Spleen (tissue), 7 donors: ENCODE results near the gene SLC35B4.

ENCODE experiments used
- POLR2A ChIP-seq, 3 donors: fragments of 450-650 bp; IDR thresholded peaks; one replicate each; pipeline ENCODE4 v1.5.1; 2017; ENCODE audit warnings: antibody characterized with exemption in 3 of 3, mild to moderate bottlenecking in 1 of 3
- POLR2AphosphoS5 ChIP-seq, 3 donors: sonication (generic); formaldehyde crosslinking; IDR thresholded peaks; one replicate each; pipeline ENCODE4 v1.5.1; 2017; ENCODE audit warnings: antibody characterized with exemption in 3 of 3
- TF ChIP-seq, protein P1 (sequence below), 11 experiments: fragments of 200-600 bp in 7 of 11; fragments of 450-650 bp in 4 of 11; sonication (generic) in 4 of 11; IDR thresholded peaks in 8 of 11; conservative IDR thresholded peaks in 3 of 11; 1 replicate in 7 of 11; 2 replicates in 4 of 11; pipeline versions ENCODE4 v1.4.0 to v1.8.0; 2016 to 2021; ENCODE audit warnings: antibody characterized with exemption in 11 of 11, inconsistent platforms in 4 of 11, mild to moderate bottlenecking in 1 of 11
- donor health status: DM: no; HTN: no; CAD: no; lungs with moderate emphysema.
- donor health status: DM: no; HTN: no; CAD: no.
- donor health status: DM: no; HTN: no; CAD: no.

DNA sequence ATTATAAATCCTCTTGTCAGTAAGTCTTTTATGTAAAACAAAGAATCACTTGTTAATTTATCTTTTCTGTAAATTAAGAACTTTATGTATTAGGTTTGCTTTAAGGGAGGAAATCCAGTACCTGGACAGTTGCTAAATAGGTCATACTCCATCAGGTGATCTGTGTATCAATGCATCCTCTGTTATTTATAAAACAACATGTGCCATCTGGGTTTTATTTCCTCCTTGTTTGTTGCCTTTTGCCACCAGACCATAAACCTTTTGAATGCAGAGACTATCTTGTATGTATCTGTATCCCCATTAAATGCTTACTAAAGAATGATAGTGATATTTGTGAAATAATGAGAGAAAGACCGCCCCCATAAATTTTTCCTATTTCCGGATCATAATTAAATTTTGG is 70.0 kb downstream of the SLC35B4 start:
- TF ChIP-seq POLR2AphosphoS5 (IDR thresholded peaks at IDR 0.05) (no peak), POLR2A (IDR thresholded peaks at IDR 0.05) (no peak)
- TF ChIP-seq, protein P1, sequence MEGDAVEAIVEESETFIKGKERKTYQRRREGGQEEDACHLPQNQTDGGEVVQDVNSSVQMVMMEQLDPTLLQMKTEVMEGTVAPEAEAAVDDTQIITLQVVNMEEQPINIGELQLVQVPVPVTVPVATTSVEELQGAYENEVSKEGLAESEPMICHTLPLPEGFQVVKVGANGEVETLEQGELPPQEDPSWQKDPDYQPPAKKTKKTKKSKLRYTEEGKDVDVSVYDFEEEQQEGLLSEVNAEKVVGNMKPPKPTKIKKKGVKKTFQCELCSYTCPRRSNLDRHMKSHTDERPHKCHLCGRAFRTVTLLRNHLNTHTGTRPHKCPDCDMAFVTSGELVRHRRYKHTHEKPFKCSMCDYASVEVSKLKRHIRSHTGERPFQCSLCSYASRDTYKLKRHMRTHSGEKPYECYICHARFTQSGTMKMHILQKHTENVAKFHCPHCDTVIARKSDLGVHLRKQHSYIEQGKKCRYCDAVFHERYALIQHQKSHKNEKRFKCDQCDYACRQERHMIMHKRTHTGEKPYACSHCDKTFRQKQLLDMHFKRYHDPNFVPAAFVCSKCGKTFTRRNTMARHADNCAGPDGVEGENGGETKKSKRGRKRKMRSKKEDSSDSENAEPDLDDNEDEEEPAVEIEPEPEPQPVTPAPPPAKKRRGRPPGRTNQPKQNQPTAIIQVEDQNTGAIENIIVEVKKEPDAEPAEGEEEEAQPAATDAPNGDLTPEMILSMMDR (IDR thresholded peaks at IDR 0.05 in 8 of 11, conservative IDR thresholded peaks at IDR 0.05 in 3 of 11) = no peak
